NCI-H146 (cell line): ENCODE data around the gene FIZ1.

ENCODE experiments used
- DNase-seq: peaks from one replicate; lab custom pipeline; 2025; lab: John Stamatoyannopoulos, UW

The FIZ1 gene

DNA sequence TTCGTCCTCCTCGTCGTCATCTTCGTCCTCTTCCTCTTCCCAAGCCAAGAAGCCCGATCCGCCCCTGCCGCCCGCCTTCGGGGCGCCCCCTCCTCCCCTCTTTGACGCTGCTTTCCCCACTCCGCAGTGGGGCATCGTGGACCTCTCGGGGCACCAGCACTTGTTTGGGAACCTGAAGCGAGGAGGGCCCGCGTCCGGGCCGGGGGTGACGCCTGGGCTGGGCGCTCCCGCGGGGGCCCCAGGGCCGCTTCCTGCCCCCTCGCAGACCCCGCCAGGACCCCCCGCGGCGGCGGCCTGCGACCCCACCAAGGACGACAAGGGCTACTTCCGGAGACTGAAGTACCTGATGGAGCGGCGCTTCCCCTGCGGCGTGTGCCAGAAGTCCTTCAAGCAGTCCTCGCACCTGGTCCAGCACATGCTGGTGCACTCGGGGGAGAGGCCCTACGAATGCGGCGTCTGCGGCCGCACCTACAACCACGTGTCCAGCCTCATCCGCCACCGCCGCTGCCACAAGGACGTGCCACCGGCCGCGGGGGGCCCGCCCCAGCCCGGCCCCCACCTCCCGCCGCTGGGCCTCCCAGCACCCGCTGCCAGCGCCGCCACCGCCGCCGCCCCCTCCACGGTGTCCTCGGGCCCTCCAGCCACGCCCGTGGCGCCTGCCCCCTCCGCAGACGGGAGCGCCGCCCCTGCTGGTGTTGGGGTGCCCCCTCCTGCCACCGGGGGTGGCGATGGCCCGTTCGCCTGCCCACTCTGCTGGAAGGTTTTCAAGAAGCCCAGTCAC lies 14.8 kb upstream of the FIZ1 start:
- DNase-seq: no peak

DNA sequence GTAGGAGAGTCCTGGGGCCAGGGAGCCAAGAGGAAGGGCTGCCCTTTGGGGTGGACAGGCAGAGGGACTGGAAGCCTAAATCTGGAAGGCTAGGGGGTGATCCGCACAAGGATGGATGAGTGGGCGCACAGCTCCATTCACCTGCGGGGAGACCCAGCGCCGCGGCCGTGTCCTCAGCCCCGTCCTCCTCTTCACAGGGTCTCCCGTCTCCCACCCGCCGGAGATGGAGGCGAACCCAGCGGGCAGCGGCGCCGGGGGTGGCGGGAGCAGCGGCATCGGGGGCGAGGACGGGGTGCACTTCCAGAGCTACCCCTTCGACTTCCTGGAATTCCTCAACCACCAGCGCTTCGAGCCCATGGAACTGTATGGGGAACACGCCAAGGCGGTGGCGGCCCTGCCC lies 14.1 kb upstream of the FIZ1 start:
- DNase-seq: no peak

DNA sequence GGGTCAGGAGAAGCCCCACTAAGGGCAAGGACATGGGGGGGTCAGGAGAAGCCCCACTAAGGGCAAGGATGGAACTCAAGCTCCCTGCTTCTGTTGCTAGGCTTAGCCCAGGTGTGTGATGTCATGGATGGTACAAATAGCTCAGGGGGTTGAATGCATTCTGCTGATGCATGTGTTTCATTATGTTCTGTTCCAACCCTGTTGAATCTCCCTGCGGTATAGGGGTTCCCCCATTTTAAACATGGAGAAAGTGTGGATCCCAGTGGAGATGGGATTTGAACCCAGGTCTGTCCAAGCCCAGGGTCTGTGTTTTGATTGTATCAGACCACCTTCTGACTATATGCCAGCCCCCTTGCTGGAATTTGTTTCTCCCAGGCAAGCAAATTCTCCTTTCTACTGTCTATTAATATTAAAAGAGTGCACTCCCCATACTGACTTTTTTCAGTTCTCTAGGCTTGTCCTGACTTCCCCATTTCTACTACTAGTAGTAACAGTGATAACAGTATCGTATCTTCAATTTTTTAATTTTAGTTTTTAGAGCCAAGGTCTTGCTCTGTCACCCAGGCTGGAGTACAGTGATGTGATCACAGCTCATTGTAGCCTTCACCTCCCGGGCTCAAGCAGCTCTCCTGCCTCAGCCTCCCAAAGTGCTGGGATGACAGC lies 12.8 kb upstream of the FIZ1 start:
- DNase-seq: no peak

DNA sequence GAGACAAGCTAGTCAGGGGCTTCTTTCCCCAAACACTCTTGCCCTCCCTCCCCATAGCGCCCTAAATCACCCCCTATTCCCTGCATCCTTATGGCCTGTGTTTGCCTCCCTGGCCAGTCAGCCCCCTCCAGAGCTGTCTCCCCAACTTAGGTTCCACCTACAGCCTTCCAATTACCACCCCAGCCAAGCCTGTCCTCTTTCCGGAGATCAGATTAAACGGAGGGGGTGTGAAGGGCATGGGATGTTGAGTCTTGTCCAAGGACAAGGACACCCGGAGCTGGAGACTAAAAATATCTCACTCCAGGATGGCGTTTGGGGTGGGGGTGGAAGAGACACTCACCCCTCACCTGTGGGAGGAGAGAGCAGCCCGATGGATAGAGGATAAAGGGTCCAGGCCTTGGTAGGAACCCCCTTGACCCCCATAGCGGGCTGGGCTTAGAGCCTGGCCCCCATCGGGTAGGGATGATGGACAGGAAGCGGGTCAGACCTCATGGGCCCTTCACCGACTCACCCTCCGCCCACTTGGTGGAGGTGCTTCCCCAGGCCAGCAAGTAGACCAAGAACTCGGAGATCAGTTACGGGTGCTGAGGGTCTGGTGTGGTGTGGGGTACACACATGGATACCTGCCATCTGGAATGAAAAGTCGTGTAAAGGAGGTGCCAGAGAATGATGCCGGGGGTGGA lies 12.1 kb upstream of the FIZ1 start:
- no peak for DNase-seq

DNA sequence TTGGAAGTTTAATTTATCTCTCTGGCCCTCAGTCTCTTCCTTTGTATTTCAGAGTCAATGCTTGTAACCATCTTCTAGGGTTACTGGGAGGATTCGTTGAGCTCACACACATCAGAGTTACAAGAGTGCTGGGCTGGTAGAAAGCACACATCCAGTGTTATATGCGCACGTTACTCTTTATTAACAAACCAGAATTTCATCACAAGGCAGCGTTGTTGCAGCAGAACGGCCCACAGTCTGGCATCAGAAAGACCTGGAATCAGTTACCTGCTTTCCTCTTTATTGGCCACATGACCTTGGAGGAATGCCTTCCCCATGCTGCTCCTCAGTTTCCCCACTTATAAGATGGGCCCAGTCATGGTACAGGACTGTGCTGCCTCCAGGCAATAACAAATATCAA lies 10.0 kb upstream of the FIZ1 start:
- DNase-seq: no peak

DNA sequence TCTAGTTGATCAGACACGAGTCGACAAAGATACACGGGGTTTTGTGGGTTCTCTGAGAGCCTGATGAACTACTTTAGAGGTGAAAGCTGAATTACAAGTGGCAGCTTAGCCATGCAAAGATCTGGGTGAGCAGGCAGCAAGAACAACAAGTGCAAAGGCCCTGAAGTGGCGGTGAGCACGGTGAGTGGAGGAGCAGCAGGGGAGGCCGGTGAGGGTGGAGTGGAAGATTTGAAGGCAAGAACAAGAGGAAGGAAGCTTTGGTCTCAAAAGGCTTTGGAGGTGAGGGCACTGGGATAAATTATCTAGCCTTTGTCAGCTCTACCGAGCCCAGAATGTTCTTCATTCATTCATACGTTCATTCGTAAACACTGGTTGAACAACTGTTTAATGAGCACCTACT lies 7.5 kb upstream of the FIZ1 start:
- DNase-seq: no peak

DNA sequence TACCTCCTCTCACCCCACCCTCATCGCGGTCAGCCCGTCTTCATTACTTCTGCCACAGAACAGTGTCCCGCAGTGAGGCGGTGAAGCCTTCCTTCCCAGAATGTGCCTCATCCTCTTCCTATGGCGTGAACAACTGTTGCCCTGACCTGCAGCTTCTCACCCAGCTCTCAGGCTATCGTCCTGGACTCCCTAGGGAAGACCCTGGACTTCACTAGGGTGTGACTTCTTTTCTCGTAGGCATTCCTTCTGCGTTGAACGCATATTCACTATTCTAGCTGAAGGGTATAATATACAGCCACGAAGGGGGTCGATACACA lies 7.1 kb upstream of the FIZ1 start:
- DNase-seq: no peak

DNA sequence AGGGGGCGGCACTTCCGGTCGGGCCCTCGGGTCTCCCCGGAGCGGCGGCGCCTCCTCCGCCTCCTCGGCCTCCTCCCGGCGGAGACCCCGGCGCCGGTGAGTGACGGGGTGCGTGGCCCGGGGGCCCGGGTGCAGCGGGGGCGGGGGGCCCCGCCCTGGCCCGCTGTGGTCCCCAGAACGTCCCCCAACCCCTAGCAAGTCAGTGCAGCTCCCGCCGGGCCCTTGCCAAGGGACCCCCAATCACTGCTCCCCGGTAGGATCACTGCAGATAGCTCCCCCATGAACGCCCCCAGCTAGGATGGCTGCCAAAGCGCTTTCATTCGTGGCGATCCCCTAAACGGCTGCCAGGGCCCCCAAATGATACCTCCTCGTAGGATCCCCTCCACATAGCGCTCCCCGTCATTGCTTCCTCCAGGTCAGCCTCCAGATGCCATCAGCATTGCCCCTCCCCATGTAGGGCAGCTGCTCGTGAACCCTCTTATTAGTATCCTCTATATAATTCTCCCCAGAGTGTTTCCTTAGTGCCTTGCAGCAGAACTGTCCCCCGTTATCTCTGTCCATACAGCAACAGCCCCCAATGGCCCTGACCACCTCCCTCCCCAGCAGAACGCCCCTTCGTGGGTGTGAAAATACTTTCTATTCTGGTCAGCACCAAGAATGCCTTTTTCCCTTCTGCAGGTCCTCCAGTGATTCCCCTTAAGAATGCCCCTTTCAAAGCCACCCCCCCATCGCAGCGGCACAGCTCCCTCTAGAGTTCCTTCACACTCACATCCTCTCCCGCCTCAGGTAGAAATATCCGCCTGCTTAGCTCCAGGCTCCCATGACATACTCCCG lies 6.5 kb upstream of the FIZ1 start, which contains the start of gene ZNF865:
Gene ZNF865 (plus strand): TSS at position 11 of the 834 bp plus-strand sequence. CDS start 7,972 bp downstream, outside the sequence.
- peak; percentile 88 for DNase-seq

DNA sequence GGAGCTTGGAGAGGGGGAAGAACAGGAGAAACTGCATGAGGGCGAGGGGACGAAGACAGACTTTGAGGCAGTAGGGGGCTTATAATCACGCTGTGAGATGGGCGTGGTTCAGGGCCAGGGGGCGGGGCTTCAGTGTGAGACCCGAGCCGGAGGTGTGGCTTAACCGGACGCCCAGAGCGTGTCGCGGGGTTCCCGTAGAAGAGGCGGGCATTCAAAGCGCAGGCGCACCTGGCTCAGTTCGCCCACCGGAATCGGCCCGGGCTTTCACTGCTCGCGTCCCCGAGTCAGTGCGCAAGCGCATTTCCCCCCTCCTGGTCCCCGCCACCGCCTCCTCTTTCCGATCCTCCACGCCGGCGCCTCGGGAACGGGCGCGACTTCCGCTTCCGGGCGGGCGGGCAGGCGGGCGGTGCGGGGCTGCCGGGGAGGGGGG lies 5.9 kb upstream of the FIZ1 start:
- peak; percentile 98 for DNase-seq

DNA sequence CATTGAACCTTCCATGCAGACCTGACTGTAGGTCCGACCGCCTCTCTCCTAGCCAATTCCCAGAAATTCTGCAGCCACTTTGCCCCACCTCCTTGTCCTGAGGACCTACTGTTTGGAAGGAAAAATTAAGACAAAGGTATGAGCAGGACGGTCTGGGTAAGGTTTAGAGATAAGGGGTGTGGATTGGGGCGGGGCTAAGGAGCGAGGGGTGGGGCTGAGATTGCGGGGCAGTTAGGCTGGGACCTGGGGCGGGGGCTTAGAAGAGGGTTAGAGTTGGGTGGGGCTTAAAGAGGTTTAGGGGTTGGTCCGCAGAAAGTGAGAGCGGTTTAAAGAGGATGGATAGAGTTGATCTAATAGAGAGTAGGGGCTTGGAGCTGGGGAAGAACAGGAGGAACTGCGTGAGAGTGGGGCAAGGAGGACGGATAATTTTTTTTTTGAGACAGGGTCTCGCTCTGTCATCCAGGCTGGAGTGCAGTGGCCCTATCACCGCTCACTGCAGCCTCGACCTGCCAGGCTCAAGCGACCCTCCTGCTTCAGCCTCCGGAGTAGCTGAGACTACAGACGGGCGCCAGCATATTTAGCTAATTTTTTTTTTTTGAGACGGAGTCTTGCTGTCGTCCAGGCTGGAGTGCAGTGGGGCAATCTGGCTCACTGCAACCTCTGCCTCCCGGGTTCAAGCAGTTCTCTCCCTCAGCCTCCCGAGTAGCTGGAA lies 4.4 kb upstream of the FIZ1 start:
- DNase-seq: no peak

DNA sequence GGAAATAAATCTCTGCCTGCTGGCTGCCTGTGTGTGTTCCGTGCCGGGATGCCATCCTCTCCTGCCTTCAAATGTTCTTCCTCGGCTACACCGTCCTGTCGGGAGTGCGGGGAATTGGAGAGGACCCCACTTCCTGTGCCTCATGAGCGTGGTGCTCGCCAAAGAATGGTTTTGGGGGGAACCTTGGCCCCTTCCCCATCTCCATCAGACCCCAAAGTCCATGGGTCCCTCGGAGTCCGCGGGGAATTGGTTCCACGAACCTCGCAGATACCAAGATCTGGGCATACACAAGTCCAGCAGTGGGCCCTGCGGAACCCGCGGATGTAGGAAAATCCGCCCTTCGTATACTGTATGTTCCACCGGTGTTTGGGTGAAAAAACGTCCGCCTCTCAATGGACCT lies 3.8 kb upstream of the FIZ1 start:
- DNase-seq: no peak

DNA sequence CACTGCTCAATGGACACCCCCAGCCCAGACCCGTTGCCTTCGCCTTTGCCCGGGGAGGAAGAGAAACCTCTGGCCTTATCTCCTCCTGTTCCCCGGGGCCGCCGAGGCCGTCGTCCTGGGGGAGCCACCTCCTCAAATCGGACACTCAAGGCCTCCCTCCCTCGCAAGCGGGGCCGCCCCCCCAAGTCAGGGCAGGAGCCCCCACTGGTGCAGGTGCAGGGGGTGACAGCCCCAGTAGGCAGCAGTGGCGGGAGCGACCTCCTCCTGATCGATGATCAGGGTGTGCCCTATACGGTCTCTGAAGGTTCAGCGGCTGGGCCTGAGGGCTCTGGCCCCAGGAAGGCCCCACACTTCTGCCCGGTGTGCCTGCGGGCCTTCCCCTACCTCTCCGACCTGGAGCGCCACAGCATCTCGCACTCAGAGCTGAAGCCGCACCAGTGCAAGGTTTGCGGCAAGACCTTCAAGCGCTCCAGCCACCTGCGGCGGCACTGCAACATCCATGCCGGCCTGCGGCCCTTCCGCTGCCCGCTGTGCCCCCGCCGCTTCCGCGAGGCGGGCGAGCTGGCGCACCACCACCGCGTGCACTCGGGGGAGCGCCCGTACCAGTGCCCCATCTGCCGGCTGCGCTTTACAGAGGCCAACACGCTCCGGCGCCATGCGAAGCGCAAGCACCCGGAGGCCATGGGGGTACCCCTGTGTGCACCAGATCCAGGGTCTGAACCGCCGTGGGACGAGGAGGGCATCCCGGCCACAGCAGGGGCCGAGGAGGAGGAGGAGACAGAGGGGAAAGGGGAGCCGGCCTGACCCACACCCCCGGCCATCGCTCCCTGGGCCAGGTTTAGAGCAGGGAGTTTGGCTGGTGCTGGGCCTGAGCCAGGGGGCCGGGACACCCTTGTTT lies 3.0 kb upstream of the FIZ1 start:
- DNase-seq: no peak

DNA sequence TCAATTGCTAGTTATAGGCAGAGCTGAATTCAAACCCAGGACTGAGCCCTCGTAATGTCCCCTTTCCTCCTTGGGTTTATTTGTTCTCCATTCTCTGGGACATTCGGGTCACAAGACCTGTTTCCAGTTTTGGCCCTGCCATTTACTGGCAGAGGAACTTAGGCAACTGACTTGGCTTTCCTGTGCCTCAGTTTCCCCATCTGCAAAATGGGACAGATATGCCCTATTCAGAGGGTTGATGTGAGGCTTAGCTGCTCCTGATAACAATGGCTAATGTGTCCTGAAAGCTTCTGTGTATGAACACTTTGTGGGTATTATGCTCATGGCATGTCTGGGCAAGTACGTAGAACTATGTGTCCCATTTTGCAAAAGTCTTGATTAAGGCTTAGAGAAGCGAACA lies 1.8 kb upstream of the FIZ1 start:
- no peak for DNase-seq

DNA sequence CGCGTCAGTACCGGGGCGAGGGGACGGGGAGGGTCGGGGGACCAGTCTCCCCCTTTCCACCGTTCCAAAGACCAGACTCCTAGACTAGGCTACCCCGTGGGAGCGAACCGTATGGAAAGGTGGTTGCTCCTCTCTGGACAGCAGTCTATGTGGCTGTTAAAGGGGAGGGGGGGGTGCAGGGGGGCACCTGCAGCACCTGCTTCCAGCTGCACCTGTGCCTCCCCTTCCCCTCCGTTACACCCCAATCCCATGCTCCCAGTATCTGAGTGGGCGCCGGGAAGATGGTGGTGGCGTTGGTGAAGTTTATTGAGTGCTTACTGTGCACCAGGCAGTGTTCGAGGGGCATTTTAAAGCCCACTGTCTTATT lies 1.3 kb upstream of the FIZ1 start:
- DNase-seq: no peak

DNA sequence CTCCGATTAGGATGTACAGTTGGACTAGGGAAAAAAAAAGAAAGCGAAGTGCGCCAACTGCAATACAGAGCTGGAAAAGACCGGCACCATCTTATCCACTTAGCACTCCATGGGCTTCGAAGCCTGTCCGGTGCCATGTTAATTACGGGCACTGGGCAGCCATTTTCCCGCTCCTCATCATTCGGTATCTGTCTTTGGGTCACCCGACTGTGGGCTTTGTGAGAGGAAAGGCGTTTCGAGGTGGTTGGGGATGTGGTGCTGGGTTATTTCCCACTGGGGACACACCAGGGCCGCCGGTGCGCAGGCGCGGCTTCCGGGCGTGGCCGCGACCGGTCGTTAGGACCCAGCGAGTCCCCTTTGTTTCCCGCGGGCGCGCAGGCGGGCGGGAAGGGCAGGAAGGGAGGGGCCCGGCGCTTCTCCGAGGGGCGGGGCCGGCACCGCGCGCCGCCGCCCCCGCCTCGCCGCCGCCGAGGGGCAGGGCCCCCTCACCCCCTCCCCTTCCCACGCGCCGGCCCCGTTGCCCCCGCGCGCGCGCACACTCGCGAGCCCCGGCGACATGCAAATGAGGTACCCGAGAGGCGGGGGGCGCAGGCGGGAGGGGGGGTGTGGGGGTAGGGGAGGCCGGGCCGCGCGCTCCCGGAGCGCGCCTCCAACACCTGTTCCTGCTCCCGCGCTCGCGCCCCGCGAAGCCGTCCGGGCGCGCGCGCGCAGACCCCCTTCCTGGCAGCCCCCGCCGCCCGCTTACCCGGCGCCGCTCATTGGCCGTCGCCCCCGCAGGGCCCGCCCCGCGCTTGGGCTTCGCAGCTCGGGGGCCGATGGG lies 735 bp upstream of the FIZ1 start, which contains the start of gene ZNF524:
Gene ZNF524 (plus strand): TSS at position 447 of the 820 bp plus-strand sequence. CDS start 1,825 bp downstream, outside the sequence.
- peak; percentile 96 for DNase-seq

DNA sequence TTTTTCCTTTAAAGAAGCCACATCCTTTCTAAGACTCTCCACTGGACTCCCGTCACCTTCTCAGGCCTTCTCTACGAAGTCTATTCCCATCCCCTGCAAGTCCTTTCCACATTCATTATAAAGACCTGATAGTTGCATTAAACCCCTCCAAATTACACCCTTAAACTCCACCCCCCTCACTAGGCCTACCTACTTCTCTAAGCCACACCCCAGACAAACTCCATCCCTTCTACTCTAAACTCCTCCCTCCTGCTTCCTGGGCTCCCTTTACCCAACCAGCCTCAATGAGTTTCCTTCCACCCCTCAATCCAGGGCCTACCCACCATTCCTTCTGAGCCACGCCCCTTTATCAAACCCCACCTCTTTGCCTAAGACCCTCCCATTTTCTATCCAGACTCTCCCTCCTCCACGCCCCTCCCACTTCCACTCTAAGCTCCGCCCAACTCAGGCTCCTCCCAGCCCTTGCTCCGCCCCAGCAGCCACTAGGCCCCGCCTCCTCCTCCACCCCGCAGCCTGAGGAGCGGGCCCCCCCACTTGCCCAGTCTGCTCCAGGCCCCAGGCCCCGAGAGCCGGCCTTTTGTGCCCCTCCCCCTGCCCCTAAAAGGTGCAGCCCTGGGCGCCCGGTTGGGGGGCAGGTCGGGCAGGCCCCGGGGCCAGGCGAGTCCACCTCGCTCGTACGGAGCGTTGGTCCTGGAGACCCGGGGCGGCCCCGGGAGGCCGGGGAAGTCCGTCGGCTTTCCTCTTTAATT lies 424 bp downstream of the FIZ1 start:
- peak; percentile 95 for DNase-seq

DNA sequence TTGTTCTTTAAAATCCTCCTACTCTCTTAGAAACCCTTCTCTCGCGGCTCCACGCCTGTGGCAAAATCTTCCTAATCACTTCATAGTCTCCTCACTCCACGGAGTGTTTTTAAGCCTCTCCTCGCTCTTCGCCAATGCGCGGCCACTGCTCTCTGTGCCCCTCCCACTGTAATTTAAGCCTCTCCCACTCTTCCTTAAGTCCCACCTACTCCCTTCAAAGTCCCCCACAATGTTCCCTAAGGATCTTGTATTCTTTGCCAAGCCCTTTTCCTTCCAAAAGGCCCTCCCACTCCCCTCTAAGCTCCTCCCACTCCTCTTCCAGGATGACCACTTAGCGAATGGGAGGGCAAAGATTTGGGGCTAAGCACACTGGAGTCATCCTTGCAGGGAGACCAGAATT lies 1.3 kb downstream of the FIZ1 start:
- no peak for DNase-seq

DNA sequence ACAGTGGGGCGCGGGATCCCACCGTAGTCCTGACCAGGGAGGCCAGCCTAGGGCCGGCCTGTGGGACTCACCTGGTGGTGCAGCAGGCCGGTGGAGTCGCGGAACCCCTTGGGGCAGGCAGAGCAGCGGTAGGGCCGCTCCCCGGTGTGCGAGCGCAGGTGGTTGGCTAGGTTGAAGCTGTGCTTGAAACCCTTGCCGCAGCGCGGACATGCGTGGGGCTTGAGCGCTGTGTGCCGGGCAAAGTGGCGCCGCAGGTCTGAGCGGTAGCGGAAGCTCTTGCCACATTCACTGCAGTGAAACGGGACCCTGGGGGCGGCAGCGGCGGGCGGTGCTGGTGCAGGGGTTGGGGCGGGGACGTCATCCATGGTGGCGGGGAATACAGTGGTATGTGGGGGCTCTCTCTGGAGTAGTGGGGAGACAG lies 1.8 kb downstream of the FIZ1 start:
- DNase-seq: no peak

DNA sequence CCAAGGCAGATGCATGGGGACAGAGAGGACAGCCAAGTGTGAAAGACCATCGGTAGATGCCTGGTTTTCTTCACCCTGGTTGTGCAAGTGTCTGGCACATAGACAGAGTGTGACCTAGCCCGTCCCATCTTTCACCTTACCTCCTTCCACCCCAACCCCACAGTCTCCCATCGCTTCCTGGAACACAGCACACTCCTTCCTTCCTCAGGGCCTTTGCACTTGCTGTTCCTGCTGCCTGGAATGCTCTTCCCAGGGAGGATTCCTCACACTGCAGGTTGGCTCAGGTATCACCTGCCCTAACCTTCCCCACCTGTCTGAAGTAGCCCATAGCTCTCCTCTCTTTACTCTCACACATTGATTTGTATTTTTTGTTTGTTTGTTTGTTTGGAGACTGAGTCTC lies 3.0 kb downstream of the FIZ1 start:
- DNase-seq: no peak
